ENCODE measurements around the gene WNT7B.
"Not testable (repeated sequence)": the region's sequence is repeated elsewhere in the genome, so short reads cannot be mapped to it uniquely, and the experiment has no call there.

WNT7B gene

DNA sequence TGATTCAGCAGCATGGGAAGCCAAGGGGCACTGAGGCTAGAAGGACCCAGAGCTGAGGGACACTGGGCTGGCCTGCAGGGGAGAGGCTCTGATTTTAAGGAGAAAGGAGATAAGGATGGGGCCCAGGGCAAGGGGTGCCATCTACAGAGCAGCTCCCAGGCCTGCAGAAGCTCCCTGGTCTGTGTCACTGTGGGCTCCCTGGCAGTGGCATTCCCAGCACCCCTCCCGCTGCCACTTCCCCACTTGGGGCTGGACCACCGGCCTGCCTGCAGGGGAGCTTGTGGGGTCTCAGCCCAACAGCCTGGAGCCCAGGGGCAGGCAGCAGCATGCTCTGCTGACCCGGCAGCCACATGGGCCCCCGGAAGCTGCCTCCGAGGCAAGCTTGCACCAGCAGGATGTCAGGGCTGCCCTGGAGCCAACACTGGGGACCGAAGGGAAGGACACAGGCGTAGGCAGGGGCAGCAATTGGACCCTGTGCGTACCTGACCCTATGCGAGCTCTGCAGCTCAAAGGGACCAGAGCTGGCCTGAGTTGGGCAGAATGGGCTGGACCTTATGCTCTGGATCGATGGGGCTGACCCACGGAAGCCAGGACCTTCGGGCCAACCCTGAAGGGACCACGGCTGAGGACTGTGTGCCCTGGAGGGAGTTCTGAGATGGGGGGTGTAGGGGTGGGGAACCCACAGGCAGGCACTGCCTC, 35.4 kb upstream of the WNT7B start:
- no peak for DNase-seq
- no peak for ATAC-seq (replicated peaks)
- Mint-ChIP-seq H3K27me3 (no peaks in the 10 kb centered on the region), H3K4me1 (ENCODE audit: low read depth in 2 of 2) (peaks cover 8 to 10% of the 10 kb centered on the region in 2 donors), H3K36me3 (ENCODE audit: insufficient read depth) (peaks cover 10% of the 10 kb centered on the region), H3K4me3 (peak overlapping the region in 1 of 2 donors; percentile 50), H3K9me3 (no peaks in the 10 kb centered on the region), H3K27ac (peak overlapping the region in 1 of 2 donors; percentile 66)

DNA sequence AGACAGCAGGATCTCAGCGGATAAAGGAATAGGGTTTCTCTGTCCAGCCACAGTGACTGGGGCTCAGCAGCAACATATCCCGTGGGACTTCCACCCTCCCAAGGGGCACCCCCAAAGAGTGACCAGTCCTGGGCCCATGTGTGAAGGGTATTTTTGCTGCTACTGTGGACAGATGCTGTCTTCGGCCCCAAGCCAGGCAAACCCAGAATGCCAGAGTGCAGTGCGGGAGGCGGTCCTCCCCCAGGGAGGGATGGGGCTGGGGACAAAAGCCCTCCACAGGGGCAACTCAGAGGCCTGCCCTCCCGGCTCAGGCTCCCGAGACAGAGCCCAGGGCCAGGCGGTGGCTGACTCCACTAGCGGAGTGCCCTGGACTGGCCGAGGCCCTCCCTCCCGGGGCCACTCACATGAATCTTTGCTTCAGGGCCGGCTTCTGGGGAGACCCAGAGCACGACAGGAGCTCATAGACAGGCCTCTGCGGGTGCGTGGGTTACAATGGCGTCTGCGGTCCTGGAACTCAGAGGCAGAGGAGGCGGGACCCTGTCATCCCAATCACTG, 34.7 kb upstream of the WNT7B start:
- Mint-ChIP-seq H3K27ac (peak overlapping the region in 1 of 2 donors; percentile 66), H3K4me3 (peak overlapping the region in 1 of 2 donors; percentile 50), H3K9me3 (no peaks in the 10 kb centered on the region), H3K4me1 (ENCODE audit: low read depth in 2 of 2) (peaks cover 8 to 10% of the 10 kb centered on the region in 2 donors), H3K27me3 (no peaks in the 10 kb centered on the region), H3K36me3 (ENCODE audit: insufficient read depth) (peaks cover 10% of the 10 kb centered on the region)
- ATAC-seq (replicated peaks), result no peak
- no peak for DNase-seq

DNA sequence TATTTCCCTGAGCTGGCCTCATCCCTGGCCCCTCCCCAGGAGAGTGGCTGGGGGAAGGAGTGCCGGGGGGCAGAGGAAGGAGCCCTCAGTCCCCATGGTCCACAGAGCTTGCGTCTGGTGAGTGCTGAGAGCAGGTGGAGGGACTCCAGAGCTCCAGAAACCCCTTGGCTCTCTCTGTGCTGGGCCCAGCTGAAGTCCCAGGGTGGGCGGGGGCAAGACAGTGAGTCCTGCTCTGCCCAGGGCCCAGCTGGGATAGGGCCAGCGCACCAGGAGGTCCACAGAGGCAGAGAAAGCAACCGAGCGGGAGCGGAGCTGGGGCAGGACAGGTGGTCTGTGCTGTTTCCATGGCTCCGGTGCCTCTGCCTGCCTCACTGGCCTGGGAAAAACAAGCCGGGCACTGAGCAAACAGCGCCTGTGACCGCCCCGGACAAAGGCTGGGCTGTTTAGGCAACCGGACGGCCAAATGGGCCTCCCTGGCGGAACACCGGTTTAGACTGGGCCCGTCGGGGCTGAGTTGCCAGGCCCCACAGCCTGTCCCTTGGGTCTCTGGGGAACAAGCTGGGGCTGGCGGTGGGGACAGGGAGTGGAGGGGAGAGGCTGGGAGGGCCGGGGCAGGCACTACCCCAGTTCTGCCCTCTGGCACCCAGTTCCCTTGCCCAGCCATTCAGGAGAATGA, 34.1 kb upstream of the WNT7B start:
- H3K4me3 Mint-ChIP-seq, result no peak overlapping the region
- H3K27ac Mint-ChIP-seq, result no peak overlapping the region

DNA sequence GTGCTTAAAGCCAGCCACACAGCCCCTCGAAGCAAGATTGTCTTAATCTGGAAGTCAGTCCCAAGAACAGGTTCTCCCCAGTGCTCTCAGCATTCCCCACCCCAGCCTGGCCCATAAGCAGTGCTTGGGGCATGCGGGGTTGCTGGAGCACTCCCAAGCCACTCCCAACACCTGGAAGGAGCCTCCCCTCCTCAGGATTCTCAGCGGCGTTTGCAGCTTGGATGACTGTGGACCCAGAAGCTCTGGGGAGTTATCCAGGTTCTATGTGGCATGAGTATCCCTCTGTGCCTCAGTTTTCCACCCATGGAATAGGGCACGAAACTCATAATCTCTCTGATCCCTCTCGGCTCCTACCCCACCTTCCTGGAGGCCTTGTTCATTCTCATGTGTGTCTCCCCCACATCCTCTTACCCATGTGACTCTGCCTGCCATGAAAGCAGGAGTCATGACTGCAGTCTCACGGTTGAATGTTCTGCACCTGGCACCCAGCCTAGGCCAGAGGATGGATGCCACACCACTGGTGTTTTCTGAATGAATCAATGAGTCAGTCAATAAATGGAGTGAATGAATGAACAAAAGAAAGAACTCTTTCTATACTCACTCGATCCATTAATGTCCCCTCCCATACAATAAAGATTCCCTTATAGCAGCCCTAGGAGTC, 33.4 kb upstream of the WNT7B start:
- H3K4me3 Mint-ChIP-seq, result no peak overlapping the region
- DNase-seq, result no peak
- H3K27me3 Mint-ChIP-seq, result no peaks in the 10 kb centered on the region
- H3K9me3 Mint-ChIP-seq, result no peaks in the 10 kb centered on the region
- ATAC-seq (replicated peaks), result no peak
- H3K4me1 Mint-ChIP-seq (ENCODE audit: low read depth in 2 of 2), result peaks cover 12 to 14% of the 10 kb centered on the region in 2 donors
- H3K27ac Mint-ChIP-seq, result no peak overlapping the region
- peaks cover 9% of the 10 kb centered on the region for H3K36me3 Mint-ChIP-seq (ENCODE audit: insufficient read depth)

More for the DNA sequence above, 34.1 kb upstream of the WNT7B start:
- H3K36me3 Mint-ChIP-seq (ENCODE audit: insufficient read depth), result peaks cover 10% of the 10 kb centered on the region
- no peak for ATAC-seq (replicated peaks)
- no peaks in the 10 kb centered on the region for H3K9me3 Mint-ChIP-seq
- no peaks in the 10 kb centered on the region for H3K27me3 Mint-ChIP-seq
- peaks cover 11 to 13% of the 10 kb centered on the region in 2 donors for H3K4me1 Mint-ChIP-seq (ENCODE audit: low read depth in 2 of 2)
- DNase-seq, result no peak

DNA sequence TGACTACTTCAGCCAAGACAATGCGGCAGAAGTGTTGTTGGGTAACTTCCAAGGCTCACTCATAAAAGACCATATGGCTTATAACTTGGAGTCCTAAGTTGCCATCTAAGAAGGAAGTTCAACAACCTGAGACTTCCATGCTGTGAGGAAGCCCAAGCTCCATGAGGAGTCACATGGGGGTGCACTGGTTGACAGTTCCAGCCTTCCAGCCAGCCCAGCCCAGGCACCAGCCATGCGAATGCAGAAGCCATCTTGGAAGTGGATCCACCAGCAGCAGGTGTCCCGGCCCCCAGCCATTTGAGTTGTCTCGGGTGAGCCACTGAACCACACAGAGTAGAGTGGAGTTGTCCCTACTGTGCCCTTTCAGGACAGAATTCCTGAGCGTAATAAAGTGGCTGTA, 32.8 kb upstream of the WNT7B start:
- Mint-ChIP-seq H3K27ac (no peak overlapping the region), H3K4me3 (no peak overlapping the region), H3K36me3 (ENCODE audit: insufficient read depth) (peaks cover 3% of the 10 kb centered on the region), H3K9me3 (no peaks in the 10 kb centered on the region), H3K27me3 (no peaks in the 10 kb centered on the region), H3K4me1 (ENCODE audit: low read depth in 2 of 2) (peaks cover 11% of the 10 kb centered on the region in 2 donors)
- ATAC-seq (replicated peaks) (no peak), DNase-seq (no peak)

DNA sequence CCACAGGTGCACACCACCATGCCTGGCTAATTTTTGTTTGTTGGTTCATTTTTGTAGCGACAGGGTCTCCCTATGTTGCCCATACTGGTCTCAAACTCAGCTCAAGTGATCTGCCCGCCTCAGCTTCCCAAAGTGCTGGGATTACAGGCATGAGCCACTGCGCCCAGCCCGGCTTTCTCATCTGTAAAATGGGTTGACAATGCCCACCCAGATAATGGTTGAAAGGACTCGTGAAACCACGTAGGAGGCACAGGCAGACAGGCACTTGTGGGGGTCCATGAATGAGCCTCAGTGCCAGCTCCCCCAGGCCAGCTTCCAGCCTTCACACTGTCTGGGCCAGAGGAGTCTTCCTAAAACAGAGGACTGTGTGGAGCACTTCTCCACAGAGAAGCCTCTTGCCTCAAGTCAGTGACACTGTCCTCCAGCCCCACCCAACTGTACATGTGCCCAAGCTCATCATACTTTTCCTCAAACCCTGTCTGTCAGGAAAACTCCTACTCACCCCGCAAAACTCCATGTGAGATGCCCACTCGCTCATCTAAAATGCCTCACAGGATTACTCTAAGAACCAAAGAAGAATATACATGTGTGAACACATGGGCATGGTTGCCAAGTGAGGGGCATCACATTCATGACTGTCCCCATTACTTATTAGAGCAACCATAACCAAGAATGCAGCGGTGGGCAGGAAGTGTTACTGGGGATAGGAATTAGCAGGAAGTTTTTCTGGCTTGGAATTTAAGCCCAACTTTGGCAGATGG, 32.1 kb upstream of the WNT7B start:
- ATAC-seq (replicated peaks) (no peak), DNase-seq (no peak)
- Mint-ChIP-seq H3K27me3 (no peaks in the 10 kb centered on the region), H3K36me3 (ENCODE audit: insufficient read depth) (peaks cover 7% of the 10 kb centered on the region), H3K4me1 (ENCODE audit: low read depth in 2 of 2) (peaks cover 15 to 17% of the 10 kb centered on the region in 2 donors), H3K4me3 (no peak overlapping the region), H3K9me3 (no peaks in the 10 kb centered on the region), H3K27ac (no peak overlapping the region)

DNA sequence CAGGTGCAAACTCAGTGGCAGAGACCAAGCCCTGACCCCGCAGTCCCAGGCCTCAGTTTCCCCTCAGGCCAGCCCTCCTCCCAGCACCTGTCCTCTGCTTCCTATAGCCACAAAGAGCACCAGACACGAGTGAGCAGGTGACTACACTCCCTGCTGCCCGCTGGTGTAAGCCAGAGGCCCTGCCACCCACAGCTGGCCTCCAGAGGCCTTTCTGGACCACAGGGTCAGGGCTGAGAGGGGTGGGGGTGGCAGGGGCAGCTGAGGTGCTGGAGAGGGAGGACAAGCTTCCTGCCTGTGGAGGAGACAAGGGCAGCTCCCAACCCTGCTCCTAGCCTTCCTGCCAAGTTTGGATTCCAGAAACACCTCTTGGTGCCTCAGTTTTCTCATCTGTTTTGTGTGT, 31.3 kb upstream of the WNT7B start:
- no peak for DNase-seq
- no peaks in the 10 kb centered on the region for H3K27me3 Mint-ChIP-seq
- H3K27ac Mint-ChIP-seq, result no peak overlapping the region
- no peak overlapping the region for H3K4me3 Mint-ChIP-seq
- H3K9me3 Mint-ChIP-seq, result no peaks in the 10 kb centered on the region
- peaks cover 12 to 20% of the 10 kb centered on the region in 2 donors for H3K4me1 Mint-ChIP-seq (ENCODE audit: low read depth in 2 of 2)
- peaks cover 5% of the 10 kb centered on the region for H3K36me3 Mint-ChIP-seq (ENCODE audit: insufficient read depth)
- no peak for ATAC-seq (replicated peaks)

DNA sequence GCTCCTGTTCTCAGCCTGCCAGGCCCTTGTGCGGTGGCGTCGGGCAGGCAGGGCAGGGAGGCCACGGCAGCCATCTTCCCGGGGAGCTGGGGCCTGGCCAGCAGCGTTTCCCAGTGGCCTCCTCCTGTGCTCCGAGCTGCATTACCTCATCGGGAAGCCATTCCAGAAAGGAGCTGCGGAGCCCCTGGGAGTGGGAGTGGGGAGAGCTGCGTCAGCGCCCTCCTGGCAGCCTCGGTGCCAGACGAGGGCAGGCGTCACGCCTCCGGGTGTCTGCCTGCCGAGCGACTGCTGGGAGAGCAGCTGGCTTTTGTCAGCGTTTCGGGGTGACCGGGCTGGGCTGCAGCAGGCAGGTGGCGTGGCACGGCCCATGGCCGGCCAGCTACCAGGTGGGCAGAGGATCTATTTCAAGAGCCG, 30.9 kb upstream of the WNT7B start:
- no peaks in the 10 kb centered on the region for H3K9me3 Mint-ChIP-seq
- H3K36me3 Mint-ChIP-seq (ENCODE audit: insufficient read depth), result peaks cover 5% of the 10 kb centered on the region
- H3K27me3 Mint-ChIP-seq, result no peaks in the 10 kb centered on the region
- H3K27ac Mint-ChIP-seq, result no peak overlapping the region
- peaks cover 12 to 16% of the 10 kb centered on the region in 2 donors for H3K4me1 Mint-ChIP-seq (ENCODE audit: low read depth in 2 of 2)
- DNase-seq (no peak), ATAC-seq (replicated peaks) (no peak)
- H3K4me3 Mint-ChIP-seq, result no peak overlapping the region

DNA sequence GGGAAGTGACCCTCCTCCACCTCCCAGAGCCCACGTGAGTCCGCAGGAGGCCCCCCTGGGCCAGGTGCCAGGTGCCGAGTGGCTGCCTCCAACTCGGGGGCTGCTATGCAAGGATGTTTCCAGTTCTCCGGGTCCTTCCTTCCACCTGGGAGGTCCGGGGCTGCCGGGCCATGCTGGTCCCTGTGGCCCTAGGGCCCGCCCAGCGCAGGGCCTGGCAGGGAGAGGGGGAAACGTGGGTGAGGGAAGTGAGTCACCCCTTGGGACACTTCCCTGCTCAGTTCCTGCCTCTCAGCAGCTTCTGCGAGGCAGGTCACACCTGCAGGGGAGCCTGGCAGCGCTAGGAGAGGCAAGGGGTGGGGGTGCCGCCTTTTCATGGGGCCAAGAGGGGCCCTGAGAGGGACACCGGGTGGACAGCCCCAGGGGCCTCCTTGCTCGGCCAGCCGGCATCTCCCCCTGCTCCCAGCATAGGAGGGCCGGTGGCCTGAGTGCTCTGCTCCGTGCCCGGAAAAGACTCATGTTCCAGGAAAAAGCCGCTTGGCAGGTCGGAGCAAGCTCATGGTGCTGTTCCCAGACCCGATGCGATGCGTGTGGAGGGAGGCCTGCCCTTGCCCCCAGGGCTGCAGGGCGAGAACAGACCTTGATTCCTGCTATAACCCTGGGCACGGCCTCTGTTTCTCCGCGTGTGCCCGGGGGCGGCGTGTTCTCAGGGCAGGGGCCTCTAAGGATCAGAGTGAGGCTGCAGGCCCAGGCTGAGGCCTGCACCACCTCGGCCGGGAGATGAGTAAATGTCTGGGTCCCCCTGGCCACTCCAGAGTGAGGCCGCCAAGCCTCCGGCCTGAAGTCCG, 30.3 kb upstream of the WNT7B start:
- no peak for DNase-seq
- Mint-ChIP-seq H3K27me3 (no peaks in the 10 kb centered on the region), H3K9me3 (no peaks in the 10 kb centered on the region), H3K4me1 (ENCODE audit: low read depth in 2 of 2) (peaks cover 12 to 16% of the 10 kb centered on the region in 2 donors), H3K4me3 (no peak overlapping the region), H3K27ac (no peak overlapping the region), H3K36me3 (ENCODE audit: insufficient read depth) (peaks cover 7% of the 10 kb centered on the region)
- ATAC-seq (replicated peaks), result no peak

DNA sequence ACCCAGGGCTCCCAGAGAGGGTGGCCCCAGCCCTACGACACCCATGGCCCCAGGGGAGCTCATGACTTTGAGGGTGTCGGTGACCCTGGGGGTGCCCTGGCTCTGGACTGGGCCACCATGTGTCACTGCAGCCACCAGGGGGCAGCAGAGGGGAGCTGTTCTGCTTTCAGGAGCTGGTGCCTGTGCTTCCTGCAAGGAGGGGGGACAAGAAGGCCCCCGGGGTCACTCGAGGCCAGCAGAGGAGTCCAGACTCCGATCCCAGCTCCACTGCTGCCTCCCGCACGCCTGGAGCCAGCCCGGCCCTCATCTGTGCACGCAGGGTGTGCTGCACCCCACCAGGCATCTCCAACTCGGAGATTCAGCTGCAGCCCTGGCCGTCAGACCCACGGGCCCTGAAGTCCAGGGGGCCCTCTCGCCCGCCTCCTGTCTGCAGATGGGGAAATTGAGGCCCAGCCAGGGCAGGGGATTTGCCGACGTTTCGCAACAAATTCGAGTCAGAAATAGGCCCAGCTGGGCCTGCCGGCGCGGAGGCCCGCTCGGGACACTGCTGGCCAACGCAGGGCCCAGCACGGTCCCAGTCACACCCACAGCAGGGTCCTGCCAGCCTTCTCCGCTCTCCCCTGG, 29.5 kb upstream of the WNT7B start:
- peaks cover 12 to 16% of the 10 kb centered on the region in 2 donors for H3K4me1 Mint-ChIP-seq (ENCODE audit: low read depth in 2 of 2)
- H3K27ac Mint-ChIP-seq, result peak overlapping the region in 1 of 2 donors; percentile 23
- ATAC-seq (replicated peaks), result peak; percentile 88
- H3K4me3 Mint-ChIP-seq, result peak overlapping the region in 1 of 2 donors; percentile 62
- DNase-seq, result peak; percentile 85 to 88 (median 86)
- H3K9me3 Mint-ChIP-seq, result no peaks in the 10 kb centered on the region
- H3K27me3 Mint-ChIP-seq, result peaks cover 0 to 4% of the 10 kb centered on the region in 2 donors
- H3K36me3 Mint-ChIP-seq (ENCODE audit: insufficient read depth), result peaks cover 7% of the 10 kb centered on the region

DNA sequence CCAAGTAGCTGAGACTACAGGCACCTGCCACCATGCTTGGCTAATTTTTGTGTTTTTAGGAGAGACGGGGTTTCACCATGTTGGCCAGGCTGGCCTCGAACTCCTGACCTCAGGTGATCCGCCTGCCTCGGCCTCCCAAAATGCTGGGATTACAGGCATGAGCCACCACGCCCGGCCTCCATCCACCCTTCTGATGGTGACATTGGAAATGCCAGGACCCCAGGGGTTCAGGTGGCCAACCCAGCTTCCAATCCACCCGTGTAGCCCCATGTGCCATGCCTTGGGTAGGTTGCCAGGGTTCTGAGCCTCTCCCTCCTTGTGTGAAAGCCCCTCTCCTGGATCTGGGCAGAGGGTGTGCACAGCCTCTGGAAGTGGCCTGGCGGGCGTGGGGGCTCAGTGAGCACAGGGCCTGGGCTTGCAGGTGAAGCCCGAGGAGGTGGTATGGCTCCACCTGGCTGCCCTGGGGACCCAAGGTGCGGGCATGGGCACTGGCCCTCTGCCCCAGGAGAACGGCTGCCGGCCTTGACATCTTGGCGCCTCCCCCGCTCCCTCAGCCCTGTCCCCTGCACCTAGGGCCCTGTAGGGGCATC, 28.2 kb upstream of the WNT7B start:
- not testable (repeated sequence) for ATAC-seq (replicated peaks); DNase-seq; H3K27me3 Mint-ChIP-seq; H3K36me3 Mint-ChIP-seq (ENCODE audit: insufficient read depth); H3K9me3 Mint-ChIP-seq
- peaks cover 12 to 16% of the 10 kb centered on the region in 2 donors for H3K4me1 Mint-ChIP-seq (ENCODE audit: low read depth in 2 of 2)
- peak overlapping the region in 1 of 2 donors; percentile 23 for H3K27ac Mint-ChIP-seq
- H3K4me3 Mint-ChIP-seq, result peak overlapping the region; percentile 56 to 68
